Rectal smooth muscle tissue (tissue), 1 donor: Measurements from ENCODE around the gene ERFE.

Experiments
- H3K27ac ChIP-seq: one replicate; pipeline ENCODE4 v1.7.0; 2013; ENCODE audit warnings: low read depth, low read length, inconsistent platforms
- H3K27me3 ChIP-seq: one replicate; pipeline ENCODE4 v1.7.0; 2013; ENCODE audit warnings: low read length; ENCODE audit not compliant: control insufficient read depth, insufficient read depth
- H3K36me3 ChIP-seq: one replicate; pipeline ENCODE4 v1.7.0; 2013; ENCODE audit warnings: low read length; ENCODE audit not compliant: control insufficient read depth, insufficient read depth
- H3K4me1 ChIP-seq: one replicate; pipeline ENCODE4 v1.7.0; 2013; ENCODE audit warnings: low read length; ENCODE audit not compliant: control insufficient read depth, insufficient read depth
- H3K4me3 ChIP-seq: one replicate; pipeline ENCODE4 v1.7.0; 2013; ENCODE audit warnings: low read length
- H3K9ac ChIP-seq: one replicate; pipeline ENCODE4 v1.7.0; 2013; ENCODE audit warnings: low read length

The ERFE gene

GRCh38 chr2:238138331-238139195, 20.2 kb upstream of the ERFE start, which contains the start of gene KLHL30:
TSS of gene KLHL30 (plus strand) at chr2:238138668. CDS start at chr2:238140755, 2,087 bp downstream.
- no peak within 1 kb of the TSS for H3K27ac ChIP-seq
- peak within 1 kb of the TSS; percentile 29 for H3K4me3 ChIP-seq
- no peaks in the 10 kb centered on the region for H3K27me3 ChIP-seq
- H3K9ac ChIP-seq = no peak within 1 kb of the TSS
- no peaks in the 10 kb centered on the region for H3K36me3 ChIP-seq
- H3K4me1 ChIP-seq = peaks cover 13% of the 10 kb centered on the region

DNA sequence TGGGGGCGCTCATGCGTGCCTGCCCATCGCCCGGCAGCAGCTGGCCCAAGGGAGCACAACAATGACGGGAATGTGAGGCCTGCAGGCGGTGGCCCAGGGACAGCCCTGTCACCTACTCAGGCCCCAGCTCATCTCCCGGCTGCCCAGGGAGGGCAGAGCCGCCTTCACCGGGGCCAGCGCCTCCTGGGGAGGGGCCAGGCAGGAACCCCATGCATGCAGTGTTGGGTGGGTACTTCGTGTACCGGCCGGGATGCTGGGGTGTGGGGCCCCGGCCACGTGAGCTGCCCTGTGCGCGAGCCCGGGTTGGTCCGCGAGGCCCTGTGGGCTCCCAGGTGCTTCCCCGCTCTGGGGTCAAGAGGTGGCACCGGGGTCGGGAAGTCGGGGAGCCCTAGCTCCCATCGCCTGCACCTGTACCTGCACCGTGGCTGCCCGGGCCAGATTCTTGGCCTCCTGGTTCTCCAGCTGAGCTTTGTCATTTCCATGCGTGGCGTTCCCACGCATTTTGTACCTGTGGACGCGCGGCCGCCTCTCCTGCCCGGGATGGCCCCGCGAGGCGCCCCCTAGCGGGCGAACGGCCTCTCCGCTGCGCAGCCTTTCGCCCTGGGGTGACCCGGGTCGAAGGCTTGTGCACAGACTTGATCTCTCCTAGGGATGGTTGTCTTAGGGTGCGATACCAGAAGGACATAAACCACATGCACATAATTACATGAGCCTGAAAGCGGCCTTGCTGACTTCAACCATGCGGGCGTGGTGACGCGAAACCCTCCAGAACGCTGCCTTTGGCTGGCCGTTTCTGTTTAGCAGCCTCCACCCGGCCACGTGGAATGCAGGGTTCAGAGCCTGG, 19.4 kb upstream of the ERFE start:
- H3K4me1 ChIP-seq = peaks cover 14% of the 10 kb centered on the region
- H3K4me3 ChIP-seq = peak overlapping the region; percentile 29
- no peaks in the 10 kb centered on the region for H3K27me3 ChIP-seq
- H3K27ac ChIP-seq = no peak overlapping the region
- no peaks in the 10 kb centered on the region for H3K36me3 ChIP-seq
- H3K9ac ChIP-seq = no peak overlapping the region

DNA sequence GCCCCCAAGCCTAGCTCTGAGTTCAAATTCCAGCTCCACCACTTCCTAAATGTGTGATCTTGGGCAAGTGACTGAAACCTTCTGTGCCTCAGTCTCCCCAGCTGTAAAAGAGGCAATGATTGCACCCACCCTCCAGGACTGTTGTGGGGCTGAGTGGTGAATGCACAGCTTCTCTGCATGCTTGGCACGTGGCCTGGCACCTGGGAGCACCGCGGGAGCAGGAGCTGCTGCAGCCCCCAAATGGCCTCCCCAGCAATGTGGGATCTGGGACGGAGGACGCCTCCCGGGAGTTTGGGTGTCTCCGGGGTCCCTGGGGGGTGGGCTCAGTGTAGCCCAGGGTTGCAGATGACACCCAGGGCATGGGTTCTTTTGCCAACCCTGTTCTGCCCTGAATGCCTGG, 18.7 kb upstream of the ERFE start:
- no peak overlapping the region for H3K27ac ChIP-seq
- H3K27me3 ChIP-seq = no peaks in the 10 kb centered on the region
- no peaks in the 10 kb centered on the region for H3K36me3 ChIP-seq
- H3K4me3 ChIP-seq = no peak overlapping the region
- H3K4me1 ChIP-seq = peaks cover 14% of the 10 kb centered on the region
- no peak overlapping the region for H3K9ac ChIP-seq

DNA sequence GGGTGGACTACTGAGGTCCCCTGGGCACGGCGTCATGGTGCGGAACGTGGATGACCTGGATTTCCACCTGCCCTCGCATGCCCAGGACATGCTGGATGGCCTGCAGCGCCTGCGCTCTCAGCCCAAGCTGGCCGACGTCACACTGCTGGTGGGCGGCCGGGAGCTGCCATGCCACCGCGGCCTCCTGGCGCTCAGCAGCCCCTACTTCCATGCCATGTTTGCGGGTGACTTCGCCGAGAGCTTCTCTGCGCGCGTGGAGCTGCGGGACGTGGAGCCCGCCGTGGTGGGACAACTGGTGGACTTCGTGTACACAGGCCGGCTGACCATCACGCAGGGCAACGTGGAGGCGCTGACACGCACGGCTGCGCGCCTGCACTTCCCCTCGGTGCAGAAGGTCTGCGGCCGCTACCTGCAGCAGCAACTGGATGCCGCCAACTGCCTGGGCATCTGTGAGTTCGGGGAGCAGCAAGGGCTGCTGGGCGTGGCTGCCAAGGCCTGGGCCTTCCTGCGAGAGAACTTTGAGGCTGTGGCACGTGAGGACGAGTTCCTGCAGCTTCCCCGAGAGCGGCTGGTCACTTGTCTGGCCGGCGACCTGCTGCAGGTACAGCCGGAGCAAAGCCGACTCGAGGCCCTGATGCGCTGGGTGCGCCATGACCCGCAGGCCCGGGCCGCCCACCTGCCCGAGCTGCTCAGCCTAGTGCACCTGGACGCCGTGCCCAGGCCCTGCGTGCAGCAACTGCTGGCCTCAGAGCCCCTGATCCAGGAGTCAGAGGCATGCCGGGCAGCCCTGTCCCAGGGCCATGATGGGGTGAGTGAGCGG, 17.8 kb upstream of the ERFE start:
- Histone ChIP-seq H3K27me3 (no peaks in the 10 kb centered on the region), H3K4me1 (peaks cover 14% of the 10 kb centered on the region), H3K9ac (no peak overlapping the region), H3K36me3 (no peaks in the 10 kb centered on the region), H3K4me3 (no peak overlapping the region), H3K27ac (no peak overlapping the region)

DNA sequence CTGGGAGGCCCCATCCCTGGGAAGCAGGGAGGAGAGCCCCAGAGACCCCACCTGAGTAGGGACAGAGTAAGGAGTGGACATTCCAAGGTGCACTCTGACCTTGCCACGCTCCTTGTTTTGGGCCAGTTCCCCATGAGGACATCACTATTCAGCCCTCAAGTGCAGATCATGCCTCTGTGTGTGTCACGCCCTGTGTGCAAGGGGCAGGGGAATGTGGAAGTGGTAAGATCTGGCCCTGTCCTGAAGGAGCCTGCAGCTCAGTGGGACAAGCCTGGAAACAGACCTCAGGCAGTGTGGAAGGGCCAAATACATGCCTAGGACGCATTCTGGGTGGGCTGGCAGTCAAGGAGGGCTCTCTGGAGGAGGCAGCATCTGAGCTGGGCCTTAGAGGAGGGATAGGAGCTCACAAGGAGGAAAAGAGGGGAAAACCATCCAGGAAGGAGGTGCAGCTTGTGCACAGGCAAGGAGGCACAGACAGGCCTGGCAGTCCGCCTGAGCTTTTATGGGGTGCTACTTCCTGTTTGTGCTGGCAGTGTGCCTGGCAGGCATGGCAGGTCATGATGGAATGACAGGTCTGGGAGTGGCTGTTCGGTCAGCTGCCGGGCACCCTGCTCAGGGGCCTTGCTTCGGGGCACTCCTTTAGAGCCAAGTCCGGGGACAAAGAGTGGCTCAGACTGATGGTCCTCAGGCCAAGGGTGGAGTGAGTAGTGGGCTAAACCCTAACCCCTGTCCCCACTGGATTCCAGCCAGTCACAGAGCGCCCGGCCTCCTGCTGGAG, 17.0 kb upstream of the ERFE start:
- peaks cover 14% of the 10 kb centered on the region for H3K4me1 ChIP-seq
- H3K9ac ChIP-seq = no peak overlapping the region
- no peaks in the 10 kb centered on the region for H3K27me3 ChIP-seq
- no peaks in the 10 kb centered on the region for H3K36me3 ChIP-seq
- H3K27ac ChIP-seq = no peak overlapping the region
- H3K4me3 ChIP-seq = no peak overlapping the region

DNA sequence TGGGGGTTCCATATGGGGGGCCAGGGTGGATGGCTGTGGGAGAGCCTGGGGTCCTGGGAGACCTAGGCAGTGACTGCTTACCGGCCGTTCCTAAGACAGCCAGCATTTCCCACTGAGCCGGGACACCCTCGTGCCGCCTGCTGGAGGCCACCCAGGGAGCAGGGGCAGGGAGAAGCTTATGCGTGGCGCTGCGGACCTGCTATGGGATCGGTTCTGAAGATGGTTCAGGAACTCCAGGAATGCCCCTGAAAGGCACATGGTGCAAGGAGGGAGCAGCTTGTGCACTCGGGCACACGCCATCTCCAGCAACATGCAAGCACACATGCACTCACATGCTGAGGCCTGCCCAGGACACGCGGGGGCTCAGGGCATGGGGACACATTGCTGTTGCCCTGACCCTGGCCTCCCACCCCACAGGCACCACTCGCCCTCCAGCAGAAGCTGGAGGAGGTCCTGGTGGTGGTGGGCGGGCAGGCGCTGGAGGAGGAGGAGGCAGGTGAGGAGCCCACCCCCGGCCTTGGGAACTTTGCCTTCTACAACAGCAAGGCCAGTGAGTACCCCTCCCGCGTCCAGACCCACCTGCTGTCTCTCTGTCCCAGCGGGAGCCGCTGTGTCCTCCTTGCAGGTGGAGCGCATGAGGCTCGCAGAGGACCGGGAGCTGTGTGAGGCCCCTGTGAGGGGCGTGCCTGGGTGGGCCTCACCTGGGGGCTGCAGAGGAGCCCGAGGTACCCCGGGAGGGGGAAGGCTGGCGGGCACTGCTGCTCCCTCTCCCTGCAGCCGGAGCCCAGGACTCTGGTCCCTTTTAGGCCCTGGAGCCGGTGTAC, 16.2 kb upstream of the ERFE start:
- H3K36me3 ChIP-seq = no peaks in the 10 kb centered on the region
- H3K9ac ChIP-seq = no peak overlapping the region
- peaks cover 14% of the 10 kb centered on the region for H3K4me1 ChIP-seq
- H3K27me3 ChIP-seq = no peaks in the 10 kb centered on the region
- peak overlapping the region; percentile 21 for H3K4me3 ChIP-seq
- H3K27ac ChIP-seq = no peak overlapping the region

GRCh38 chr2:238143239-238143951, 15.4 kb upstream of the ERFE start:
- H3K4me1 ChIP-seq = peaks cover 9% of the 10 kb centered on the region
- H3K36me3 ChIP-seq = no peaks in the 10 kb centered on the region
- H3K4me3 ChIP-seq = no peak overlapping the region
- H3K27ac ChIP-seq = no peak overlapping the region
- no peaks in the 10 kb centered on the region for H3K27me3 ChIP-seq
- no peak overlapping the region for H3K9ac ChIP-seq

DNA sequence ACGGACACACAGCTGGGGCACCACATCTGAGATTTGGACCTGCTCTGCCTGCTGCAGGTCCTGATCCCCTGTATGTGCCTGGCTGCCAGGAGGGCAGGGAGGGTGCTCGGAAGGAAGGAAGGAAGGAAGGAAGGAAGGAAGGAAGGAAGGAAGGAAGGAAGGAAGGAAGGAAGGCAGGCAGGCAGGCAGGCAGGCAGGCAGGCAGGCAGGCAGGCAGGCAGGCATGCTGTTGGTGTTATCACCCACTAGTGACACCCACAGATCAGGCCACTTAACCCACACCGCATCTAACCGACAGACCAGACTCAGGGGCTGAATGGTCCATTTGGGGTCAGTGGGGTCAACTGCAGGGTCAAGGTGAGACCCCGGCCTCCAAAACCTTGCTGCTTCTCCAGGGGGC, 14.5 kb upstream of the ERFE start:
- Histone ChIP-seq H3K27me3 (no peaks in the 10 kb centered on the region), H3K27ac (no peak overlapping the region), H3K4me1 (peaks cover 3% of the 10 kb centered on the region), H3K4me3 (no peak overlapping the region), H3K9ac (no peak overlapping the region), H3K36me3 (no peaks in the 10 kb centered on the region)

DNA sequence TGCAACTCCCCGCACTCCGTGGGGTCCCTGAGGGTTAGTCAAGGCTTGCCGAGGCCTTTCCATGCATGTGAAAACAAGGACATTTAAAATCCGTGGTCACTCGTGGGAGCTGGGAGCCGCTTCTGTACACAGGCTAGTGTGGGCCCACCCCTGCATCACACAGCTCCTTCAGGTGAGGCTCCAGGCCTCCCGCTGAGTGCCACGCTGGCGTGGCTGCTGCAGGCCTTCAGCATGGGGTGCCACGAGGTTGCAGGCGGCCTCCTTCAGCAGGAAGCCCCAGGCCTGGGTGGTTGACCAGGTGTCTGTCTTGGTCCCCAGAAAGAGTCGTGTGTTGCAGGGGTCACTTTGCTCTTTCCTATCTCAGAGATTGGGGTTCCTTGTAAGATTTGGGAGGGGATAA, 13.7 kb upstream of the ERFE start:
- H3K4me1 ChIP-seq = peaks cover 3% of the 10 kb centered on the region
- H3K36me3 ChIP-seq = no peaks in the 10 kb centered on the region
- no peak overlapping the region for H3K27ac ChIP-seq
- no peak overlapping the region for H3K9ac ChIP-seq
- H3K27me3 ChIP-seq = no peaks in the 10 kb centered on the region
- H3K4me3 ChIP-seq = no peak overlapping the region

DNA sequence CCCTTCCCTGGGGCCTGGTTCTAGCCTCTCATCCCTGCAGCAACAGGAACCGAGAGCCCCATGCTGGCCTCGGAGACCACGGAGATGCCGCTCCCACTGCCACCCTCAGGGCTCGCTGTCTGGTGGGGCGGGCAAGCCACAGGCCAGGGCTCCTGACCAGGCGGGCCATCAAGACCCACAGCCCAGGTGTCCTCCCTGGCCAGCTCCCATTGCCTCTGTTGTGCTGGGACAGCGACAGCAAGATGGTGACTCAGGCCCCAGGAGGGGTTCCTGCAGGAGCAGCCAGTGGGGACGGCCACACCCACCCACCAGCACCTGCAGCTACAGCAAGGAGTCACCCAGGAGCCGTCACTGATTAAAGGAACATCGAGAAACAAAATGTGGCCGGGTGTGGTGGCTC, 12.9 kb upstream of the ERFE start:
- Histone ChIP-seq H3K4me1 (peaks cover 3% of the 10 kb centered on the region), H3K27me3 (no peaks in the 10 kb centered on the region), H3K36me3 (no peaks in the 10 kb centered on the region), H3K27ac (no peak overlapping the region), H3K4me3 (no peak overlapping the region), H3K9ac (no peak overlapping the region)
